OCI-LY1 (cell line): Measurements from ENCODE around the gene RPAIN.

ENCODE experiments used
- CTCF ChIP-seq: fragments of 200-600 bp; sonication (generic), shearing (Covaris generic); IDR thresholded peaks from 2 replicates; pipeline ENCODE4 v1.5.1; 2017; ENCODE audit warnings: mild to moderate bottlenecking, antibody characterized with exemption, low read length, moderate library complexity, mixed read lengths
- EZH2 ChIP-seq: fragments of 200-600 bp; sonication (generic), shearing (Covaris generic); IDR thresholded peaks from 2 replicates; pipeline ENCODE4 v1.8.0; 2017; ENCODE audit warnings: borderline replicate concordance, mixed run types, mild to moderate bottlenecking, antibody characterized with exemption, low read length, moderate library complexity, mixed read lengths

- TF ChIP-seq CTCF: no peak
- no peak for TF ChIP-seq EZH2
These were observed 59.0 kb downstream of the RPAIN start for GRCh38 chr17:5478992-5479391.
